HepG2 (cell line): ENCODE measurements around the gene ST6GALNAC3.

Experiments used
- SP4 ChIP-seq: sonication (generic); formaldehyde crosslinking; IDR thresholded peaks from 2 replicates; pipeline ENCODE4 v1.8.1; 2023; ENCODE audit warnings: mild to moderate bottlenecking, missing genetic modification reagents
- TSC22D2 ChIP-seq: sonication (generic); formaldehyde crosslinking; IDR thresholded peaks from 2 replicates; pipeline ENCODE4 v1.5.1; 2020; ENCODE audit warnings: missing genetic modification reagents, mild to moderate bottlenecking, borderline replicate concordance
- ZBTB43 ChIP-seq: sonication (generic); formaldehyde crosslinking; conservative IDR thresholded peaks from 2 replicates; pipeline ENCODE4 v1.4.0; 2020; ENCODE audit warnings: missing genetic modification reagents
- ZBTB8A ChIP-seq: sonication (generic); formaldehyde crosslinking; IDR thresholded peaks from 2 replicates; pipeline ENCODE4 v1.4.0; 2020; ENCODE audit warnings: mild to moderate bottlenecking, low read depth, missing genetic modification reagents, borderline replicate concordance
- ZFP1 ChIP-seq: IDR thresholded peaks from 2 replicates; pipeline ENCODE4 v1.6.1; 2016
- ZNF143 ChIP-seq: sonication (generic); formaldehyde crosslinking; IDR thresholded peaks from 2 replicates; pipeline ENCODE4 v1.4.0; 2020; ENCODE audit warnings: missing genetic modification reagents
- ZNF34 ChIP-seq: sonication (generic); formaldehyde crosslinking; IDR thresholded peaks from 2 replicates; pipeline ENCODE4 v1.4.0; 2020; ENCODE audit warnings: mild to moderate bottlenecking, missing genetic modification reagents, borderline replicate concordance
- ZNF44 ChIP-seq: sonication (generic); formaldehyde crosslinking; IDR thresholded peaks from 2 replicates; pipeline ENCODE4 v1.5.1; 2020; ENCODE audit warnings: mild to moderate bottlenecking, missing genetic modification reagents
- TF ChIP-seq, protein P1 (sequence below): sonication (generic); formaldehyde crosslinking; IDR thresholded peaks from 2 replicates; pipeline ENCODE4 v1.4.0; 2020; ENCODE audit warnings: low read depth, missing genetic modification reagents
- TF ChIP-seq, protein P2 (sequence below): sonication (generic); formaldehyde crosslinking; IDR thresholded peaks from 2 replicates; pipeline ENCODE4 v1.5.0; 2020; ENCODE audit warnings: mild to moderate bottlenecking, missing genetic modification reagents, moderate library complexity
- TF ChIP-seq, protein P3 (sequence below): sonication (generic); formaldehyde crosslinking; IDR thresholded peaks from 2 replicates; pipeline ENCODE4 v1.4.0; 2020; ENCODE audit warnings: missing genetic modification reagents
- TF ChIP-seq, protein P4 (sequence below): sonication (generic); formaldehyde crosslinking; IDR thresholded peaks from 2 replicates; pipeline ENCODE4 v1.8.0; 2022; ENCODE audit warnings: mild to moderate bottlenecking, missing genetic modification reagents; ENCODE audit not compliant: insufficient replicate concordance

- TF ChIP-seq, protein P1, sequence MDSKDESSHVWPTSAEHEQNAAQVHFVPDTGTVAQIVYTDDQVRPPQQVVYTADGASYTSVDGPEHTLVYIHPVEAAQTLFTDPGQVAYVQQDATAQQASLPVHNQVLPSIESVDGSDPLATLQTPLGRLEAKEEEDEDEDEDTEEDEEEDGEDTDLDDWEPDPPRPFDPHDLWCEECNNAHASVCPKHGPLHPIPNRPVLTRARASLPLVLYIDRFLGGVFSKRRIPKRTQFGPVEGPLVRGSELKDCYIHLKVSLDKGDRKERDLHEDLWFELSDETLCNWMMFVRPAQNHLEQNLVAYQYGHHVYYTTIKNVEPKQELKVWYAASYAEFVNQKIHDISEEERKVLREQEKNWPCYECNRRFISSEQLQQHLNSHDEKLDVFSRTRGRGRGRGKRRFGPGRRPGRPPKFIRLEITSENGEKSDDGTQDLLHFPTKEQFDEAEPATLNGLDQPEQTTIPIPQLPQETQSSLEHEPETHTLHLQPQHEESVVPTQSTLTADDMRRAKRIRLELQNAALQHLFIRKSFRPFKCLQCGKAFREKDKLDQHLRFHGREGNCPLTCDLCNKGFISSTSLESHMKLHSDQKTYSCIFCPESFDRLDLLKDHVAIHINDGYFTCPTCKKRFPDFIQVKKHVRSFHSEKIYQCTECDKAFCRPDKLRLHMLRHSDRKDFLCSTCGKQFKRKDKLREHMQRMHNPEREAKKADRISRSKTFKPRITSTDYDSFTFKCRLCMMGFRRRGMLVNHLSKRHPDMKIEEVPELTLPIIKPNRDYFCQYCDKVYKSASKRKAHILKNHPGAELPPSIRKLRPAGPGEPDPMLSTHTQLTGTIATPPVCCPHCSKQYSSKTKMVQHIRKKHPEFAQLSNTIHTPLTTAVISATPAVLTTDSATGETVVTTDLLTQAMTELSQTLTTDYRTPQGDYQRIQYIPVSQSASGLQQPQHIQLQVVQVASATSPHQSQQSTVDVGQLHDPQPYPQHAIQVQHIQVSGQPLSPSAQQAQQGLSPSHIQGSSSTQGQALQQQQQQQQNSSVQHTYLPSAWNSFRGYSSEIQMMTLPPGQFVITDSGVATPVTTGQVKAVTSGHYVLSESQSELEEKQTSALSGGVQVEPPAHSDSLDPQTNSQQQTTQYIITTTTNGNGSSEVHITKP (CRISPR knock-in tag): no peak
- no peak for TF ChIP-seq ZNF143
- no peak for TF ChIP-seq ZNF34 (CRISPR knock-in tag)
- TF ChIP-seq, protein P2, sequence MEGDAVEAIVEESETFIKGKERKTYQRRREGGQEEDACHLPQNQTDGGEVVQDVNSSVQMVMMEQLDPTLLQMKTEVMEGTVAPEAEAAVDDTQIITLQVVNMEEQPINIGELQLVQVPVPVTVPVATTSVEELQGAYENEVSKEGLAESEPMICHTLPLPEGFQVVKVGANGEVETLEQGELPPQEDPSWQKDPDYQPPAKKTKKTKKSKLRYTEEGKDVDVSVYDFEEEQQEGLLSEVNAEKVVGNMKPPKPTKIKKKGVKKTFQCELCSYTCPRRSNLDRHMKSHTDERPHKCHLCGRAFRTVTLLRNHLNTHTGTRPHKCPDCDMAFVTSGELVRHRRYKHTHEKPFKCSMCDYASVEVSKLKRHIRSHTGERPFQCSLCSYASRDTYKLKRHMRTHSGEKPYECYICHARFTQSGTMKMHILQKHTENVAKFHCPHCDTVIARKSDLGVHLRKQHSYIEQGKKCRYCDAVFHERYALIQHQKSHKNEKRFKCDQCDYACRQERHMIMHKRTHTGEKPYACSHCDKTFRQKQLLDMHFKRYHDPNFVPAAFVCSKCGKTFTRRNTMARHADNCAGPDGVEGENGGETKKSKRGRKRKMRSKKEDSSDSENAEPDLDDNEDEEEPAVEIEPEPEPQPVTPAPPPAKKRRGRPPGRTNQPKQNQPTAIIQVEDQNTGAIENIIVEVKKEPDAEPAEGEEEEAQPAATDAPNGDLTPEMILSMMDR (CRISPR knock-in tag): no peak
- TF ChIP-seq, protein P3, sequence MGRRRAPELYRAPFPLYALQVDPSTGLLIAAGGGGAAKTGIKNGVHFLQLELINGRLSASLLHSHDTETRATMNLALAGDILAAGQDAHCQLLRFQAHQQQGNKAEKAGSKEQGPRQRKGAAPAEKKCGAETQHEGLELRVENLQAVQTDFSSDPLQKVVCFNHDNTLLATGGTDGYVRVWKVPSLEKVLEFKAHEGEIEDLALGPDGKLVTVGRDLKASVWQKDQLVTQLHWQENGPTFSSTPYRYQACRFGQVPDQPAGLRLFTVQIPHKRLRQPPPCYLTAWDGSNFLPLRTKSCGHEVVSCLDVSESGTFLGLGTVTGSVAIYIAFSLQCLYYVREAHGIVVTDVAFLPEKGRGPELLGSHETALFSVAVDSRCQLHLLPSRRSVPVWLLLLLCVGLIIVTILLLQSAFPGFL: no peak
- TF ChIP-seq TSC22D2 (CRISPR knock-in tag): no peak
- no peak for TF ChIP-seq ZNF44 (CRISPR knock-in tag)
- no peak for TF ChIP-seq SP4 (CRISPR knock-in tag)
- no peak for TF ChIP-seq ZBTB43
- no peak for TF ChIP-seq ZBTB8A (CRISPR knock-in tag)
- no peak for TF ChIP-seq ZFP1 (CRISPR knock-in tag)
- TF ChIP-seq, protein P4, sequence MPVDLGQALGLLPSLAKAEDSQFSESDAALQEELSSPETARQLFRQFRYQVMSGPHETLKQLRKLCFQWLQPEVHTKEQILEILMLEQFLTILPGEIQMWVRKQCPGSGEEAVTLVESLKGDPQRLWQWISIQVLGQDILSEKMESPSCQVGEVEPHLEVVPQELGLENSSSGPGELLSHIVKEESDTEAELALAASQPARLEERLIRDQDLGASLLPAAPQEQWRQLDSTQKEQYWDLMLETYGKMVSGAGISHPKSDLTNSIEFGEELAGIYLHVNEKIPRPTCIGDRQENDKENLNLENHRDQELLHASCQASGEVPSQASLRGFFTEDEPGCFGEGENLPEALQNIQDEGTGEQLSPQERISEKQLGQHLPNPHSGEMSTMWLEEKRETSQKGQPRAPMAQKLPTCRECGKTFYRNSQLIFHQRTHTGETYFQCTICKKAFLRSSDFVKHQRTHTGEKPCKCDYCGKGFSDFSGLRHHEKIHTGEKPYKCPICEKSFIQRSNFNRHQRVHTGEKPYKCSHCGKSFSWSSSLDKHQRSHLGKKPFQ (CRISPR knock-in tag): no peak
Measured at GRCh38 chr1:76554283-76554682, 479.7 kb downstream of the ST6GALNAC3 start.
